ENCODE data around the gene COG6. TPM values are rescaled to one million over a fixed set of nuclear protein-coding genes. Genes with fewer than 3 reads are reported as not detected.

COG6 gene
- total RNA-seq, 6 experiments from 2014 or later = 8.6 to 15.2 (median 12.2) TPM

DNA sequence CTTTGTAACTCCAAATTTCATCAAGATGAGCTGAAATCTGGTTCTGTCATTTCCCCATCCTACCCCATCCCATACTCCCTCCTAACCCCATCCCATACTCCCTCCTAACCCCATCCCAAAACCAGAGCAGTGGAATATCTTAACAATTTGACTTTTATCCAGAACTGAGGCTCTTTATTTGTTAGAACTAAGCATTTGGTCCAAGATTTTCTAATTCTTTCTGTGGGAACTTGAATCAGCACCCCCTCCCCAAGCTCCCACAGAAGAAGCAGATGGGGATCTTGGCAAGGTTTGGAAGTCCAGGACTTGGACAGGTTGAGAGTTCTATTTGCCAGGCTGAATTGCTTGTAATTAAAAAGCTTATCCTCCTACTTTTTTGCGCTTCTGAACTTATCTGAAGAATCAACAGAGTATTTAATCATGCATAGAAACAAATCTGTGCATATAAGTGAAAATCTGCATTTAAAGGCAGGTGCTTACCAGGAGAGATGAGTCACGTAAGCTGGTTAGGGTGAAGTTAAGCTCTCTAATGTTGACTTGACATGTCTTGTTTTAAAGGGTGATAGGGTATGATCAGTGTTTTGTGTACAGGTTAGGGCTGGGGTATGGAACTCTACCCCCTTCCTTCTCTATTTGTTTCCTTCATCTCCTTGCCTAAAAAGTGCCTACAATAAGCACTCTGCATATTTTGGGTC, 111.1 kb downstream of the COG6 start:
- Histone ChIP-seq H3K4me1 (peaks cover 0 to 10% (median 0%) of the 10 kb centered on the region in 4 donors), H3K27me3 (no peaks in the 10 kb centered on the region), H3K9me3 (no peaks in the 10 kb centered on the region), H3K36me3 (no peaks in the 10 kb centered on the region), H3K27ac (no peak overlapping the region), H3K4me3 (no peak overlapping the region)
- 91% methylated on average over 2 of the region's 2 CpGs for WGBS (ENCODE audit: insufficient coverage, low coverage, low lambda C conversion rate, missing lambda C conversion rate)
- DNase-seq (no peak), ATAC-seq (no peak)
- intact Hi-C loops (cut with DNase I) = no loop called here
- no peak for TF ChIP-seq POLR2A (IDR thresholded peaks at IDR 0.05)
- TF ChIP-seq, protein P1, sequence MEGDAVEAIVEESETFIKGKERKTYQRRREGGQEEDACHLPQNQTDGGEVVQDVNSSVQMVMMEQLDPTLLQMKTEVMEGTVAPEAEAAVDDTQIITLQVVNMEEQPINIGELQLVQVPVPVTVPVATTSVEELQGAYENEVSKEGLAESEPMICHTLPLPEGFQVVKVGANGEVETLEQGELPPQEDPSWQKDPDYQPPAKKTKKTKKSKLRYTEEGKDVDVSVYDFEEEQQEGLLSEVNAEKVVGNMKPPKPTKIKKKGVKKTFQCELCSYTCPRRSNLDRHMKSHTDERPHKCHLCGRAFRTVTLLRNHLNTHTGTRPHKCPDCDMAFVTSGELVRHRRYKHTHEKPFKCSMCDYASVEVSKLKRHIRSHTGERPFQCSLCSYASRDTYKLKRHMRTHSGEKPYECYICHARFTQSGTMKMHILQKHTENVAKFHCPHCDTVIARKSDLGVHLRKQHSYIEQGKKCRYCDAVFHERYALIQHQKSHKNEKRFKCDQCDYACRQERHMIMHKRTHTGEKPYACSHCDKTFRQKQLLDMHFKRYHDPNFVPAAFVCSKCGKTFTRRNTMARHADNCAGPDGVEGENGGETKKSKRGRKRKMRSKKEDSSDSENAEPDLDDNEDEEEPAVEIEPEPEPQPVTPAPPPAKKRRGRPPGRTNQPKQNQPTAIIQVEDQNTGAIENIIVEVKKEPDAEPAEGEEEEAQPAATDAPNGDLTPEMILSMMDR (IDR thresholded peaks at IDR 0.05) = no peak

DNA sequence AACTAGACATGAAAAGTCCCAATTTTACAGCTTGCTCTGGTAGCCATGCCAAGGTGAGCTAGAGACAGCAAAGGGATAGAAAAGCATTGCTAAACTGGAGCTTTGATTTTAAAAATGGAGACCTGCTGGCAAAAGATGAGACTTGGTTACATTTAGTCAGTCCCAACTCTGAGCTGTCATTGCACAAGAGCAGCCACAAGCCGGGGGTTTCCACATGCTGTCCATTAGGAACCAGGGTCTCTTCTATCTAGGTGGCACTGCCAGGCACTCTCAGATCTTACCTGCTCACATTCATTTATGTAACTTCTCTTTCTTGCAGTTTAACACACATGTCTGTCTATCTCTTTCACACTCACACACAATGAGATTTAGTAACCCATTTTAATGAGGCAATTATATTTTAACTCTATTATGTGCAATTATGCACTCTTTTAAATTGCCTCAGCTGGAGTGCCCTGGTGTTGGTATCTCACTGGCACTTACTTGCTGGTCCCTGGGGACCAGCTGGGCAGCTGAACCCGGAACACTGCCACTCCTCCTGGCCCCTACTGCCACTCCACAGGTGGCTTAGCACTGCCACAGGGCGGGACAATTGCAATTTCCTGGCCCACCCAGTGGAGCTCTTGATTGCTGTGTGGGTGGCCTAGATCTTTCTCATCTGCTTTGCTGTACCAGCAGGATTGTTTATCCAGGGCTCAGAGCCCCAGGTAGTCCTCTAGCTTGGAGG, 112.5 kb downstream of the COG6 start:
- intact Hi-C loops (cut with DNase I) = no loop called here
- Histone ChIP-seq H3K36me3 (no peaks in the 10 kb centered on the region), H3K9me3 (no peaks in the 10 kb centered on the region), H3K27me3 (no peaks in the 10 kb centered on the region), H3K27ac (no peak overlapping the region), H3K4me3 (no peak overlapping the region), H3K4me1 (peaks cover 0 to 10% (median 0%) of the 10 kb centered on the region in 4 donors)
- TF ChIP-seq POLR2A (IDR thresholded peaks at IDR 0.05) = no peak
- TF ChIP-seq, protein P1 (IDR thresholded peaks at IDR 0.05) = no peak
- DNase-seq = no peak
- ATAC-seq = peak in 1 of 4 donors; percentile 22
- 63% methylated on average over 3 of the region's 3 CpGs for WGBS (ENCODE audit: insufficient coverage, low coverage, low lambda C conversion rate, missing lambda C conversion rate)

DNA sequence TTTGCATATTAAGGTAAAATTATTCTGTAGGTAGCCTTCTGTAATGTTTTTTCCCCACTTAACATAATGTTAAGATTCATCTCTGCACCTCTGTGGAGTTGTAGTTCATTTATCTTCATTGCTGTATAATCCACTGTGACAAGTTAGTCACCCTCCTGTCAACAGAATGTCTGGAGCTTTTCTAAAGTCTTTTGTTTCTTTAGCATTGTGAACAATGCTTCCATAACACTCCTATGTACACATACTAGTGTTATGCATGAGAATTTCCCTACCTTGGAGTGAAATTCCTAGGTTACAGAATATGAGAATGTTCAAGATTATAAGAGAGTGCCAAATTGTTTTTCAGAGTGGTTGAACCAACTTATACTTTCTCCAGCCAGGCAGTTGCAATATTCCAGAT, 113.5 kb downstream of the COG6 start:
- ATAC-seq = no peak
- no peaks in the 10 kb centered on the region for H3K27me3 ChIP-seq
- no peak overlapping the region for H3K27ac ChIP-seq
- DNase-seq = no peak
- no peak overlapping the region for H3K4me3 ChIP-seq
- H3K9me3 ChIP-seq = no peaks in the 10 kb centered on the region
- peaks cover 0 to 10% (median 0%) of the 10 kb centered on the region in 4 donors for H3K4me1 ChIP-seq
- H3K36me3 ChIP-seq = no peaks in the 10 kb centered on the region
- intact Hi-C loops (cut with DNase I) = no loop called here
- TF ChIP-seq POLR2A (IDR thresholded peaks at IDR 0.05) = no peak
- TF ChIP-seq, protein P1 (IDR thresholded peaks at IDR 0.05) = no peak

DNA sequence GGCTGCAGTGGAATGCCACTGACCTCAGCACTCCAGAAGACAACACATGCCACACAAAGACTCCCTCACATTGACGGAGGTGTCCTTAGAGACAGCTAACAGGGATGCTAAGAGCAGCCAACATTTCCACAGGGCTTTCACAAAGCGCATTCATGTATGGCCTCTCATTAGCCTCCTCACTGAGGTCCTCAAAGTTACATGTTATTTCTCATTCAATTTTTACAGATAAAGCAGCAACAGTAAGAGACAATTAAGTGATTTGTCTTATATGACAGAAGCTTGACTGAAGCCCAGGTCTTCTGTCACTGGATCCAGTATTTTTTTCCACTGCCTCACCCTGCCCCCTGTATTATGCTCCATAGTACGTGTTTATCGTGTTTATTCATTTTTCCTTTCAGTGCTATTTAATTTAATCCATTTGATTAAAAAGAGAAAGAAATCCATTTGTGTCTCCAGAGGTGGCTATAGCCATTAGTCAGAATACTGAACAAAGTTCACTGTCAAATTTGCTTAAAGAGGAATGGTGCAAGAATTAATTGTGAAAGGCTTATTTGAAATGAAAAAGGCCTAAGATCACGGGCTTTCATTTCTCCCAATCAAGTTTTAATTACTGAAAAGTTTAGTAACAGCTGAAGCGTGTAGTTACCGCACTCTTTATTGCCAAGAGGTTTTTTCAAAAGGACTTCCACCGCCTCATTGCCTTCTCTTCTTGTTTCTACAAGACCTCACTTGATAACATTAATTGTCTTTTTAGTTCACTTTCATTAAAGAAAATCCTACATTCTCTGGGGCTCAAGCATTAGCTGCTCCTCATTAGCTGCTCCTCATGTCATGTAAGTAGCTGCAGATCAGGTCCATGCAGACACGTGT, 115.0 kb downstream of the COG6 start:
- no peaks in the 10 kb centered on the region for H3K9me3 ChIP-seq
- no peak overlapping the region for H3K4me3 ChIP-seq
- 48% methylated on average over 9 of the region's 9 CpGs for whole genome bisulfite sequencing (ENCODE audit: insufficient coverage, low coverage, low lambda C conversion rate, missing lambda C conversion rate)
- TF ChIP-seq, protein P1 (IDR thresholded peaks at IDR 0.05) = no peak
- TF ChIP-seq POLR2A (IDR thresholded peaks at IDR 0.05) = no peak
- ATAC-seq (peak; percentile 40 to 66 (median 61)), DNase-seq (no peak)
- H3K27me3 ChIP-seq = no peaks in the 10 kb centered on the region
- peaks cover 0 to 10% (median 0%) of the 10 kb centered on the region in 4 donors for H3K4me1 ChIP-seq
- intact Hi-C loops (cut with DNase I) = no loop called here
- peak overlapping the region in 1 of 3 donors; percentile 17 for H3K27ac ChIP-seq
- no peaks in the 10 kb centered on the region for H3K36me3 ChIP-seq
